ENCODE results near the gene KCNB1.
"Not testable (repeated sequence)": the region's sequence is repeated elsewhere in the genome, so short reads cannot be mapped to it uniquely, and the experiment has no call there.

Gene KCNB1

DNA sequence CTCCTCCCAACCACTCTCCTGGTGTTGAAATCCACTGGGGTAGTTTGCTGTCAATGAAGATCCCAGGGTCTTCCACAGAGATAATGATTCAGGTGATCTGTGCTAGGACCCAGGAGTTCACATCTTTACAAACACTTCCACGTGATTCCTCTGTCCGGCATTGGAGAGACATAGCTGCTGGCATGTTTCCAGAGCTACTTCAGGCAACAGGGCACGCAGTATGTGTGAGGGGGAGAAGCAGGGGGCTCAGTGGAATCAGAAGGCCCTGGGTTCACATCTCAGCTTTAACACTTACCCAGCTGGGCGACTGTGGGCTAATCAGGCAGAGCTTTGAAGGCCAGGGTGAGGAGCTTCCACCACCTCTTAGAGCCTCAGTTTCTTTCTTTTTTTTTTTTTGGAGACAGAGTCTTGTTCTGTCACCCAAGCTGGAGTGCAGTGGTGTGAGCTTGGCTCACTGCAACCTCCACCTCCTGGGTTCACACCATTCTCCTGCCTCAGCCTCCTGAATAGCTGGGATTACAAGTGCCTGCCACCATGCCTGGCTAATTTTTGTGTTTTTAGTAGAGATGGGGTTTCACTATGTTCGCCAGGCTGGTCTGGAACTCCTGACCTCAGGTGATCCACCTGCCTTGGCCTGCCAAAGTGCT lies 72.4 kb downstream of the KCNB1 start:
- DNase-seq (ENCODE audit: low read depth in 2 of 2) = not testable (repeated sequence)

DNA sequence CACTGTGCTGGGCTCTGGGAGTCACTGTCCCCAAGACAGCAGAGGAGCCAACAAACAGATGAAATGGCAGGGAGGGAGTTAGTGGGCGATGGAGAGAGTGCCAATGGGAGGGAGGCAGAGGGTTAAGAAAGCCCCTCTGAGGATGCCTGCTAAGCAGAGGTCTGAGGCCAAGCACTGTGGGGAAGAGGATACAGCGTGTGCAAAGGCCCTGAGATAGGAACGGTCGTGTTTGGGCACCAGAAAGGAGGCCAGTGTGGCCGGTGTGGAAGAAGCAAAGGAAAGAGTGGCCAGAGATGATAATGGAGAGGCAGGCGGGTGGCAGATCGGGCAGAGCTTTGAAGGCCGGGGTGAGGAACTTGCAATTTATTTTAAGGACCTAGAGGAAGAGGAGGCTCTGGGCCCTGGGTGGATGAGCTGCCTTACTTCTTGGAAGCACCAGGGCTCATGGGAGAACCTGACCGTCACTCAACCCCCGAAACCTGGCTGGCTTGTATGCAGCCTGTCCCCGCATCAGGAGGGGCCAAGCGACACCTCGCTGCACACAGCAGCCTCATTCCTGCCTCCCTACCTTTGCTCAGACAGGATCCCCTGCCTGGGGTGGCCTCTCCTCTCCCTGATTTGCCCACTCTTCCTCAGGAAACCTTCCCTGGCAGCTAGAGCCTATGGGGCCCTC lies 73.0 kb downstream of the KCNB1 start:
- no peak for DNase-seq (ENCODE audit: low read depth in 2 of 2)

DNA sequence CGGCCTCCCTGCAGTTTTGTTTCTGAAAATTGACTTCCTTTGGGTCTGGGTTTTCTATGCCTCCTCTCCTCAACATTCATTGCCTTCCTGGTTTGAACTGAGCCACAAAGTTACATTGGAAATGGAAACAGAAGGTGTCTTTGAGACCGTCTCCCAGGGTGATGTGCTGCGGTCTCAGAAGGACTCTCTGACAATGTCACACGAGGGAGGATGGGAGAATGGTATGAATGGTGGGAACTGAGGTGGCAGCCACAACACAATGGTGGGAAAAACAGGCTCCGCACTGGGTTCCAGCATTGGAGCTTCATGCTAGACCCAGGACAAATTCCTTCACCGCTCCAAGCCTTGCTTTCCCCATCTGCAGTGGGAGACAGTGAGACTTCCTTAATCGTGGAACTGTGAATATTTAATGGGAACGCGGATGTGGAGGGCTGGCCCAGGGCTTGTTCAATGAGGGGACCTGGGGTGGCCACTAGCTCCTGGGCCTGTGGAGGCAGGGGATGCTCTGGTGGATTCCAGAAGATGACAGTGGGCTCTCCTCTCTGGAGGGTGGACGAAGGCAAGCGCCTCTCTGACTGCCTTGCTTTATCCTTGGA lies 73.9 kb downstream of the KCNB1 start:
- DNase-seq (ENCODE audit: low read depth in 2 of 2) = no peak

DNA sequence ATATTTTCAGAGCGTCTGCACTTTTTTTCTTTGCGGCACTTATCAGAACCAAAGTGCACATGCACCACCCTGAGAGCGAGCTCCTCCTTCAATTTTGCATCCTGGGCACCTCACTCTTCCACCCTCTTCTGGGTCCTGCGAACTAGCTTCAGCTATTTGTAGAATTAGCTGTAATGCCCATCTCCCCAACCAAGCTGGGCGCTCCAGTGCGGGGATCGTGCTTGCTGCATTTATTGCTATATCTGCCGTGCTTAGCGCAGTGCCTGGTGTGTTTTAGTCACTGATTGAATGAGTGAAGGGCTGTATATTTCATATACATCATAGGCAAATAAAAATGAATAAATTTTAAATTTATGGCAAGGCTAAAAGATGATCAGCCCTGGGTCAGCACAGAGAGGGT lies 75.8 kb downstream of the KCNB1 start:
- DNase-seq (ENCODE audit: low read depth in 2 of 2) = no peak

DNA sequence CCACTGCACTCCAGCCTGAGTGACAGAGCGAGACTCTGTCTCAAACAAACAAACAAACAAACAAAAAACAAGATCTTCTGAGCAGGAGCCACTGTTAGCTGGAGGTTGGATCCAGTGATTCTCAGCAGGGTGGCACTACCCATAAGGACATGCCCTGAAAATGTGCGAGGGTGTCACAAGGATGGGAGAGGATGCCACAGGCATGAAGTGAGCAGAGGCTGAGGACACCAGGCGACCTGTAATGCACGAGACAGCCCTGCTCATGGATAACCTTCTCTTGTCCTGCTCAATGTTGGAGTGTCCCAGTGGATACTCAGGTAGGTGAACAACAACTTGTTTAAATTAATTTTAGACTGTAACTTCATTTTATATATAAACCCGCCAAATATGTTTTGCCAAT lies 76.8 kb downstream of the KCNB1 start:
- no peak for DNase-seq (ENCODE audit: low read depth in 2 of 2)

DNA sequence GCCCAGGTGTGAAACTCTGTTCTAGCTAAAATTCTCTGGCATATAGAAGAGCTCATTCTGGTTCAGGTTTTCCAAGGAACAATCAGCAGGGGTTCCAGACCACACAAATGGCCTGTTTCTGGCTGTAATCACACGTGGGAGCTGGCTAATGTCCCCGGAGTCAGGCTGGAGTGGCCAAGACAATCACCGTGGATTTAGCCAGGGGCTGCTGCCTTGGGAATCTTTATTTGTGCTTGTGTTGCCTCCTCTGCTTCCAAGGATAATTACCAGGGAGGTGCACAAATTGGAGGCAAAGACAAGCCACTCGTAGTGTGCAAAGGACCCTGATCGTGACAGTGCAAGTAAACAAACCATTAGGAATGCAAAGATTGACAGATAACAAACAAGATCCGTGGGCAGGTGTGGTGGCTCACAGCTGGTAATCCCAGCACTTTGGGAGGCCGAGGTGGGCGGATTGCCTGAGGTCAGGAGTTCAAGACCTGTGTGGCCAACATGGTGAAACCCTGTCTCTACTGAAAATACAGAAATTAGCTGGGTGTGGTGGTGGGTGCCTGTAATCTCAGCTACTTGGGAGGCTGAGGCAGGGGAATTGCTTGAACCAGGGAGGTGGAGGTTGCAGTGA lies 77.3 kb downstream of the KCNB1 start:
- no peak for DNase-seq (ENCODE audit: low read depth in 2 of 2)

DNA sequence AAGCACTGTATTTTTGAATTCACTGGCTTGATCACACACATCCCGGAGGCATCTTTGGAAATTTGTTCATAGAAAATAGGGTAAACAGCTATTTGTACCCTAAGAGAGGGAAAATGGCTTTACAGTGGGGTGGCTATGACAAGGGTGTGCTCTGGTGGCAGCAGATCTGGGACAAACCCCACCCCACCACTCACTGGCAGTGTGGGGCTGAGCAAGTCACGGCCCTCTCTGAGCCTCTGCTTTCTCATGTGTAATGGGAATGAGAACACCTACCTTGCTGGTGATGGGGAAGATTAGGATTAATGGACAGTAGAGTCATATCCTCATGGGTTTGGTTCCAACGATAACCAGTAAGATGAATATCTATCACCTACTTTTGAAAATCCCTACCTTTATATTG lies 78.0 kb downstream of the KCNB1 start:
- no peak for DNase-seq (ENCODE audit: low read depth in 2 of 2)

DNA sequence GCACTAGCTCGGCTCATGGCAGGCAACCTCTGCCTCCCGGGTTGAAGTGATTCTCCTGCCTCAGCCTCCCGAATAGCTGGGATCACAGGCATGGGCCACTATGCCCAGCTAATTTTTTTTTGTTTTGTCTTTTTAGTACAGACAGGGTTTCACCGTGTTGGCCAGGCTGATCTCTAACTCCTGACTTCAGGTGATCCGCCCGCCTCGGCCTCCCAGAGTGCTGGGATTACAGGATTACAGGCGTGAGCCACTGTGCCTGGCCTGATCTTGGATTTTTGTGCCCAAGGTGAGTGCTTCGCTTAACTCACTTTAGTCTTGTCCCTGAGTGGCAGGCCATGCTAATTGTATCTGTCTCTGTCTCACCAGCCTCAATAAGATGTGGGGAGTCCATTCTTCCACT lies 78.6 kb downstream of the KCNB1 start:
- no peak for DNase-seq (ENCODE audit: low read depth in 2 of 2)

DNA sequence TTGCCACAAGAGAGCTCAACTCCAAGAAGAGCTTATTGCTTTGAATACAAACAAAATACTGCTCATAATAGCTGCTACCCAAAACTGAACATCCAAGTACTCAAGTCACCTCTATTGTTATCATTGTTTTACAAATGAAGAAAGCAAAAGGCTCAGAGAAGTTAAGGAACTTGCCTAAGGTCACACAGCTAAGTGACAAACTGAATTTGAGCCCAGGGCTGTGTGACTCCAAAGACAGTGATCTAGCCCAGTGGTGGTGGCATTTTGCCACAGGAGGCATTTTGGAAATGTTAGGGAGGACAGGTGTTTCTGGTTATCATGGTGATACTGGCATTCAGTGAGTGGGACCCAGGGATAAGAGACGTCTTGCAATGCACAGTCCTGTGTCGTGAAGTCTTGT lies 79.5 kb downstream of the KCNB1 start:
- no peak for DNase-seq (ENCODE audit: low read depth in 2 of 2)

DNA sequence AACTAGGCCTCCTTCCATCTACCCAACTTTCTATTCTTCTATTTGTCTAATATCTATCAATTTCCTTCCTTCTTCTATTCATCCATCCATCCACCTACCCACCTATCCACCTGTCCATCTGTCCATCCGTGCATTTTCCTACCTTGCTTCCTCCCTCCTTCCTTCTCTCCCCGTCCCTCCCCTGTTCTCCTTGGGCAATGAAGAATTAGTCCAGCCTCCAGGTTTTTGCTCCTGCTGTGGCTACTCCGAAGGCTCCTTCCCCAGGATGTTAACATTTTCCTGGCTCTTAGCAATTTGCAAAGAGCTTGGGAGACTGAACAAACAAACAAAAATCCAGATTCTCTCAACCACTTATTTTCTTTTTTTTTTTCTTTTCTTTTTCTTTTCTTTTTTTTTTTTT lies 81.6 kb downstream of the KCNB1 start:
- no peak for DNase-seq (ENCODE audit: low read depth in 2 of 2)

DNA sequence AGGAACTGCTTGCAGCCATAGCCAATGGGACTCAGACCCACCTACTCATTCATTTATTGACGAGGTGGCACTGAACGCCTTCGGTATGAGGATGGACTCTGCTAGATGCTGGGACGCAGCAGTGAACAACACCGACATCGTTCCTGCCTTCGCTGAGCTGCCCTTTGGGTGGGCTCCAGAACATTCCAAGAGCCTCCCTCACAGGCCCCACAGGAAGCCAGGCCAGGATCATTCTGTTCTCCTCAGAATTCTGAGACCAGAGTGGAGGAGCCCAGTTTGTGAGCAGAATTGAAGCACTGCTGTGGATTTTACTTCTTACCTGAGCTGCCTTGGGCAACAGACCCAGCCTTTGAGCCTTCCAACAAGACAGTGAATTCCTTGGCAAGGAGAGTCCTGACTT lies 82.1 kb downstream of the KCNB1 start:
- no peak for DNase-seq (ENCODE audit: low read depth in 2 of 2)

DNA sequence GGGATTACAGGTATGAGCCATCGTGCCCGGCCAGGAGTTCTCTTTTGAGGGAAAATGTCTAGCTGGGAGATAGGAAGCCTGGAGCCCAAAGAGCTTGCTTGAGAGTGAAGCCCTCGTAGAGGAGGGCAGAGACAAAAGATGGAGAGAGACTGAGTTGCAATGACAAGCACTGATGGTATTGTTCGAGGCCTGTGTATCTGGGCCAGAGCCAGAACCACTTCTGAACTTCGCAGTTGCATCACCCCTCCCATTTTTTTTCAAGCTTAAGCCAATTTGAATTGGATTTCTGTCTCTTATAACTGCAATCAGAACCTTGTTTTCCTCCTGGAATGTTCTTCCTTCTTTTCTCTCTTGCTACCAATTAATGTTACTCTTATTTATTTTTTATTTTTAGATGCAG lies 83.1 kb downstream of the KCNB1 start:
- no peak for DNase-seq (ENCODE audit: low read depth in 2 of 2)

DNA sequence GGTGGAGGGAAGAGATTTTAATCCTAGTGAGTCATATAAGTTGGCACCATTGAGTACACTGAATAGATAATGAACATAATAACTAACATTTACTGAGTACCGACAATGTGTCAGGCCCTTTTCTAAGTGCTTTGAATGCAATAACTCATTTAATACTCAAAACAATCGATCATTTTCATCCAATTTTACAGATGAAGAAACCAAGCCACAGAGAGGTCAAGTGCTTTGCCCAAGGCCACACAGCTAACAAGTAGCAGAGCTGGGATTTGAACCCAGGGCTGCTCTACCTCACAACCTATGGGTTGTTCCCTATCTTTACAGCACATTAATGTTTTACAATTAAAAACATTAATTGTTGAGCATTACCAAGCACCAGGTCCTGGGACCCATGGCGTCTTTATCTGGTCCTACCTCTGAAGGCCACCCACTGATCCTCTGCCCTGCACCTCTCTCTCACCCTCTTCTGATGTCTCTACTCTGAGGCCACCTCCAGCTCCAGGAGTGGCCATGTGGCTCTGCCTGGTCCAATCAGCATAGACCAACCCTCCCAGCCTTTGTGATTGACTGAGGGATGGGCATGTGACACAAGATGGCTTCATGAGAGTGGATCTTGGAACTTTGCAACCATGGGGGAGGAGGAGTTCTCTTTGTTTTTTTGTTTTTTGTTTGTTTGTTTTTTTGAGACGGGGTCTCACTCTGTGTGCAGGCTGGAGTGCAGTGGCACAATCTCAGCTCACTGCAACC lies 83.9 kb downstream of the KCNB1 start:
- DNase-seq (ENCODE audit: low read depth in 2 of 2) = no peak

DNA sequence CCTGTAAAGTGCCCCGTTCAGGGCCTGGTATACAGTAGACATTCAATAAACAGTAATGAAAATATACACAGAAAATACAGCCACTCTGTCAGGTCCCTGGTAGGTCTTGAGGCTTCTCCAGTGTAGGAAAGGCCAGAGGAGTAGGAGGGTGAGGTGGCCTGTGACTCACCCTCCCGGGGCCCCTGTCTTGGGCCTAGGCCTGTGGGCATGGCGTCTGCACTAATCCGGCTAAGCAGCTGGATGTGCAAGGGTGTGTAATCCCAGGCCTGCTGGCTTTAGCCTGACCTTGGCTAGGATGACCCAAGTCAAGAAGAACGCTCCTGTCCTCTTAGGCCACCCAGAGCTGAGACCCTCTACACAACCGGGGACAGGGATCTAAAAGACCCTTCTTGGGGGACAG lies 84.9 kb downstream of the KCNB1 start:
- no peak for DNase-seq (ENCODE audit: low read depth in 2 of 2)

DNA sequence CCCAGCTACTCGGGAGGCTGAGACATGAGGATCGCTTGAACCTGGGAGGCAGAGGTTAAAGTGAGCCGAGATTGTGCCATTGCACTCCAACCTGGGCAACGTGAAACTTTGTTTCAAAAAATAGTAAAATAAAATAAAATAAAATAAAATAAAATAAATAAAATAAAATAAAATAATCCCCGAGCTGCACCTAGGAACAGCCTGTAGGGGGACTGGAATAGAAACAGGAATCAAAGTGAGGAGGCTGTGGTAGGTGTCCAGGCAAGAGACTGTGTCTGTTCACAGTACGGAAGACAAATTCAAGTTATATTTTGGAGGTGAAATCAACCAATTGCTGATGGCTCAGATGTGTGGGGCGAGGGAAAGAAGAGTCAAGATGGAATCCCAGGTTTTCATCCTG lies 86.2 kb downstream of the KCNB1 start:
- no peak for DNase-seq (ENCODE audit: low read depth in 2 of 2)

DNA sequence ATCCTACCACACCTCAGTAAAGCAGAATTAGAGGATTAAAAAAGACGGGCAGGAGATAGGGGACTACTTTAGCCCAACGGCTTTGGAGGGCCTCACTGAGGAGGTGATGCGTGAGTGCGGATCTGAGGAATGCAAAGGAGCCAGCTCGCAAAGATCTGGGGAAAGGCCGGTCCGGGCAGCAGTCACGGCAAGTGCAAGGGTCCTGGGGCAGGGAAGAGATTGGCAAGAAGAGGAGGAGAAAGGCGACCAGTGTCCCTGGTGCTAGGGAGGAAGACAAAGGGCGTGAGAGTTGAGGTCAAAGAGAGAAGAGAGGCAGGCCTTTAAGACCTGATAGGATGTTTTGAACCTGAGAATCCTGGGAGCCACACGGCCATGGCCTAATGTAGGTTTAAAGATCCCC lies 86.8 kb downstream of the KCNB1 start:
- DNase-seq (ENCODE audit: low read depth in 2 of 2) = no peak

DNA sequence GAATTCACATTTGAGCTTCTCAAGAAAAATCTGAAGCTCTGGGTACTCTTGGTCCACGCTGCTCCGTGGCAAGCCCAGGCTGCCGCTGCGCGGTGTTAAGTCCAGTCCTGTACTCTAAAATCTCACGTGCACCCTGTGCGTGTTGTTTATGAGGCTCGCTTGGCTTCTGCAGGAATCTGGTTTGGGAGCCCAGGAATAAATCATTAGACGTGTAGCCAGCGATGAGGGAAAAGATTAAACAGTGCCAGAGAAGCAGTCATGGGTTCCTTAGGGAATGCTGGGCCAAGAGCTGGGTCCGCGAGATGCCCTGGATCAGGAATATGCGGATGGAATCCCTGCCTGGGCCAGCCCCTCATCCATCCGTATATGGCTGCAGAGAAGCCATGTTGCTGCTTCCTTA lies 87.3 kb downstream of the KCNB1 start:
- no peak for DNase-seq (ENCODE audit: low read depth in 2 of 2)

DNA sequence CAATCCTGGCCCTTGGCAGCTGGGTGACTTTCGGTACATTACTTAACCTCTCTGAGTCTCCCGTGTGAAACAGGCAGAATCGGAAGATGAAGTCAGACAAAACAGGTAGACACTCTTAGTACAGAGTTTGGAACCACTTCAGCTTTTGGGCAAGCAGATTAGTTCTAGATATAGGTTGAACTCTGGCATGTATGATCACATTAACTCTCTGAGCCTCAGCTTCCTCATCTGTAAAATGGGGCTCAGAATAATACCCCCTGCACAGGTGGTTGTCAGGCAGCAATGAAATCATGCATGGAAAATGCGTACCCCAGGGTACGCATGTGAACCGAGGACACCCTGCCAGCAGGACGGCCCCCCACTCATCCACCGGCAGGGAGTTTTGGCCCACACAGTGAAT lies 87.7 kb downstream of the KCNB1 start:
- DNase-seq (ENCODE audit: low read depth in 2 of 2) = no peak

DNA sequence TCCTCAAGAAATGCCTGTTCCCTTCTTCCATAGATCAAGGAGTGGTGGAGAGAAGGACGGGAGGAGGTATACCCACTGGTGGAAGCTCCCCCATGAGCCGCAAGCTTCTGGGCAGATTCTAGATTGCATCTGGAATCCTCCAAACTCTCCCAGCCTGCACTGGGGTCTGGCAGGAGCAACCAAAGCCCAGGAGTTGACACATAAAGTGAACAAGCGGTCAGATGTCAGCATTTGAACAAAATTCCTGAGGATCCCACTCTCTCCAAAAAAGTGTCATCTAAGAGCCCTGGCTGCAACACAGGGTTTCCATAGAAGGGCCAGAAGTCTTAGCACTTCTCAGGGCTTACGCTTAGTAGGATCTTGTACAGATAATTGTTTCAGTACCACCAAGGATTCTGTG lies 88.2 kb downstream of the KCNB1 start:
- no peak for DNase-seq (ENCODE audit: low read depth in 2 of 2)

DNA sequence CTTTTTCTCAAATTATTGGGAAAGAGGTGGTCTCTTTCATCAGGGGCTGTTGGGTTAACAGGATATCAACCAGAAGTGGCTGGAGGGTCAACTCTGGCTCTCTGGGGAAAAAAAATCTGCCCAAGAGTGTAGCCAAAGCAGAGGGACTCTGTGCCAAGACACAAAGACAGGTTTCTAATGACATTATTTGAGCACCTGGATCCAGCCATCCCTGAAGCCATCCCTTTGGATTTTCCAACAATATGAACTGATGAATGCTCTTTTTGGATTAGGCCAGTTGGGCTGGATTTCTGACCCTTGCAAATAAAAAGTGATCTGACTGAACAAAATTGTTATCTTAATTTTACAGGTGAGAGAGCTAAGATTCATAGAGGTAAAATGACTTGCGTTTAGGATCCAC lies 88.7 kb downstream of the KCNB1 start:
- DNase-seq (ENCODE audit: low read depth in 2 of 2) = no peak

DNA sequence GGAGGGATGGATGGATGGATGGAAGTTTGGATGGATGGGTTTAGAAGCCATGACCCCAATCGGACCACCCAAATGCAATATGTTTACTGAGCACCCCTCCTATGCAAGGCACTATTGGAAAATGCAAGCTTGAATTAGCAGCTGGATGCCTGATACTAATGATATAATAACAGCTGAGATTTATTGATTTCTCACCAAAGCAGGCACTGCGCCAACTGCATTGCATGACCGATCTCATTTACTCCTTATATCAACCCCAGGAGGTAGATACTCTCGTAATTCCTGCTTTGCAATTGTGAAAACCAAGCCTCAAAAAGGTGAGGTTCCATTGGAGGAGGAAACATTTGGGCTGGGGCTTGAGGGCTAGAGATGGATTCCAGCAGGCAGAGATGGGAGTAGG lies 89.7 kb downstream of the KCNB1 start:
- DNase-seq (ENCODE audit: low read depth in 2 of 2) = no peak
